Measurements from ENCODE around the gene VPS13A.

- TF ChIP-seq ZFX (IDR thresholded peaks at IDR 0.05; ENCODE audit: borderline replicate concordance) (no peak), CTCF (IDR thresholded peaks at IDR 0.05) (peak; percentile 53)
Measured at GRCh38 chr9:77177143-77177893, at the start of gene VPS13A.
